GM12865 (cell line): ENCODE data around the gene PRSS22.

Experiments used
- DNase-seq: peaks from one replicate; pipeline ENCODE4 v3.0.0; 2010; ENCODE audit warnings: low read depth
- H3K4me3 ChIP-seq: 2 replicates; pipeline ENCODE4 v1.5.1; 2011; ENCODE audit warnings: mild to moderate bottlenecking, low read depth, low read length, control low read depth
- TF ChIP-seq, protein P1 (sequence below): IDR thresholded peaks from 2 replicates; pipeline ENCODE4 v1.5.1; 2011; ENCODE audit warnings: low read length, control low read depth, low read depth, inconsistent platforms; ENCODE audit not compliant: insufficient read depth; ENCODE audit errors: missing control alignments

PRSS22 gene

DNA sequence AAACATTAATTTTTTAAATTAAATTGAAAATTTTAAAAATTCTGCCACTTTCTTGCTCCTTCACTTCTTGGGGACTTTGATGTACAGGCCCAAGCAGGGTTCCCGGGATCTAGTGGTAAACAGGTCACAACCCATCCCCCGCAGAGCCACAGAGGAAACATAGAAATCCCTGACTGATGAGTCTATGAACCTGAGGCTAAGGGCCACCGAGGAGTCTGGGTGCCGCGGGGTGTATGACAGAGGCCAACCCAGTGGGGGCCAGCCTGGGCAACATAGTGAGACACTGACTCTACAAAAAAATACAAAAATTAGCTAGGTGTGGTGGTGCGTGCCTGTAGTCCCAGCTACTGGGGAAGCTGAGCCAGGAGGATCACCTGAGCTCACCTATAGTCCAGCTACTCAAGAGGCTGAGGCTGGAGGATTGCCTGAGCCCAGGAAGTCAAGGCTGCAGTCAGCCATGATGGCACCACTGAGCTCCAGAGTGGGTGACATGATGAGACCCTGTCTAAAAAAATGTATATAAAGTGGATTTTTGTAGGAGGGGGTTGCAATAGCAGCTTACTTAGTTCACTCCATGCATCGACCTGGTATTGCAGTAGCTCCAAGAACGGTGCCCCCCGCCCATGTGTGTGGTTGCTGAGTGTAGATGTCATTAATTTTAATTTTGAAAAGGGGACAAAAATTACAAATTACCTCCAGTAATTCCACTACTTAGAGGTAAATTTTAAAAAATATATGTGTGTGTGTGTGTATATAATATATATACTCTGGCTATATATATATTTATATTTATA is 44.6 kb upstream of the PRSS22 start:
- TF ChIP-seq, protein P1, sequence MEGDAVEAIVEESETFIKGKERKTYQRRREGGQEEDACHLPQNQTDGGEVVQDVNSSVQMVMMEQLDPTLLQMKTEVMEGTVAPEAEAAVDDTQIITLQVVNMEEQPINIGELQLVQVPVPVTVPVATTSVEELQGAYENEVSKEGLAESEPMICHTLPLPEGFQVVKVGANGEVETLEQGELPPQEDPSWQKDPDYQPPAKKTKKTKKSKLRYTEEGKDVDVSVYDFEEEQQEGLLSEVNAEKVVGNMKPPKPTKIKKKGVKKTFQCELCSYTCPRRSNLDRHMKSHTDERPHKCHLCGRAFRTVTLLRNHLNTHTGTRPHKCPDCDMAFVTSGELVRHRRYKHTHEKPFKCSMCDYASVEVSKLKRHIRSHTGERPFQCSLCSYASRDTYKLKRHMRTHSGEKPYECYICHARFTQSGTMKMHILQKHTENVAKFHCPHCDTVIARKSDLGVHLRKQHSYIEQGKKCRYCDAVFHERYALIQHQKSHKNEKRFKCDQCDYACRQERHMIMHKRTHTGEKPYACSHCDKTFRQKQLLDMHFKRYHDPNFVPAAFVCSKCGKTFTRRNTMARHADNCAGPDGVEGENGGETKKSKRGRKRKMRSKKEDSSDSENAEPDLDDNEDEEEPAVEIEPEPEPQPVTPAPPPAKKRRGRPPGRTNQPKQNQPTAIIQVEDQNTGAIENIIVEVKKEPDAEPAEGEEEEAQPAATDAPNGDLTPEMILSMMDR = no peak
- H3K4me3 ChIP-seq = no peak overlapping the region
- no peak for DNase-seq

DNA sequence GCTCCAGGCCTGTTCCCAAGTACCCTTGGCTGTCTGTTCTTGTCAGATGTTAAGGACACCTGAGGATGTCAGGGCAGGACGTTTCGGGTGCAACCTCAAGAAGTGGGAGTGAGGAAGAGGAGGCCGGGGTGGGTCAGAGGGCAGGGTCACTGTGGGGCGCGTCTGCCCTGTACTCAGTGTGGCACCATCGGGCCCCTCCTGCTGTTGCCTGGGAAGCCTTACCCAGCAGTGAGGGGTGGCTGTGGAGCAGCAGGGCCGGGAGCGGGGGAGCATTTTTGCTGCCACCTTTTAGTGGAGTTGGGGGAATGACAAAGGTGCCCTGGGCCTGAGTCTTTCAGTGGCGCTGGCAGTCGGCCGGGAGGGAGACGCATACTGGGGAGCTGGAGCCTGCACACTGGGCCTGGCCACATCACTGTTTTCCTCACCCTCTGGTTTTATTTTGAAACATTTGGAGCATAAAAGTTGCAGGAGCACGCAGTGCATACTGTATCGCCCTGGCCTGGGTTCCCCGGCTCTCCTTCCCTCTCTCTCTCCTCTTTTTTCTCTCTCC is 42.6 kb upstream of the PRSS22 start:
- no peak for DNase-seq
- TF ChIP-seq, protein P1 = no peak
- H3K4me3 ChIP-seq = no peak overlapping the region

DNA sequence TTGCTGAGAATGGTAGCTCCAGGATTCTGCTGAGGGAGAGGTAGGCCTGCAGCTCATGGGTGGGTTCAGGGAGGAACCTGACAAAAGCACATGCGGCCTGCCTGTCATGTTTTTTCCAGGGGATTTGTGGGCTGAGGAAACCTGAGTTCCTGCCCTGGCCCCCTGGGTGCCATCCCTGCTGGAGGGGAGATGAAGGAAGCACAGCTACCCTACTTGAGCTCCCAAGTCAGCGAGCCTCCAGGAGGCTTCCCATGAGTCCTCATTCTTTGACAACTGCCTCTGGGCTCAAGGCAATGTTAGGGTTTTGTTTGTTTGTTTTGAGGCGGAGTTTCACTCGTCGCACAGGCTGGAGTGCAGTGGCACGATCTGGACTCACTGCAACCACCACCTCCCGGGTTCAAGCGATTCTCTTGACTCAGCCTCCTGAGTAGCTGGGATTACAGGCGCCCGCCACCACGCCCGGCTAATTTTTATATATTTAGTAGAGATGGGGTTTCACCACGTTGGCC is 41.6 kb upstream of the PRSS22 start:
- TF ChIP-seq, protein P1 = no peak
- no peak overlapping the region for H3K4me3 ChIP-seq
- no peak for DNase-seq

DNA sequence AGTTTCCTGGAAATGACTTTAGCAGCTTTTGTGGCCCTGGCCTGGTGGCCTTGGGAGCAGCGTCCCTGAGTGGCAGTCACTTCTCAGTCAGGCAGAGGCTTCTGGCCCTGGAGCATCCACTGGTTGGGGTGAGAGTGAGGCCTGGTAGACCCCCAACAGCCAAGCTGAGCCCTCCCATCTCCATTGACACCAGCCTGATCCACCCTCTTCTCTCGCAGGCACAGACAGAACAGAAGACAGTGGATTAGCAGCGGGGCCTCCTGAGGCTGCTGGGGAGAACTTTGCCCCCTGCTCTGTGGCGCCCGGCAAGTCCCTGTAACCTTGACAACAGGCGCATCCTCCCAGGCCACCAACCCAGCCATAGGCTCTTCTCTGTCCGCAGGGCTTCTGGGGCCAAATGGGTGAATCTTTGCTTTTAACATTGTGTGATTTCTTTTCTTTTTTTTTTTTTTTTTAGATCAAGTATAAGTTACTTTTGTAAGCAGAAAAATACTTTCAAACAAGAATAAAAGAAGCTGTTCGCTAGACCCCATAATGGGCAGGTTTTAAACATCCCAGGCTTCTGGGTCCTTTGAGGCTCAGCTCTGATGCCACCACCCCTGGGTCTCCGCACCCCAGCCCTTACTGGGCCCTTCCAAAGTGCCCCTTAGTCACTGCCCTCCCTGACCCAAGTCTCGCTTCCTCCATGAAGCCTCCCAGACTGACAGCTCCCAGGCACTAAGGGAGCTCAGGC is 41.0 kb upstream of the PRSS22 start:
- H3K4me3 ChIP-seq = no peak overlapping the region
- TF ChIP-seq, protein P1 = no peak
- no peak for DNase-seq

DNA sequence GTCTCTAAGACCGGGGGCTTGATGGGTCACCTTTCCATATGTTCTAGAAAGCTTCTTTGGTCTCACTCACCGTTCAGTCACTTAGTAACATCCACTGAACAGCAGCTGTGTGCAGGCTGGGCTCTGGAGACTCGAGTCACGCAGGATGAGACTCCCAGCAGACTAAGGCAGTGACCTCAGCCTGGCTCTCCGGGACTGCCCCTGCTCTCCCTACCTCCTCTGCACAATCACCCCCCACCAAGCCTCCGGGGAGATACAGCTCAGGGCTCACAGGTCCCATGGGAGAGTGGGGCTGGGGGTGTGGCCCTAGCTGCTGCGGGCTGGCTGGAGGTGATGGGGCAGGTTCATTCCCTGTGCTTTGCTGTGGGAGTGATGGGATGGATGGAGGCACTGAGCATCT is 39.1 kb upstream of the PRSS22 start:
- peak; percentile 45 for DNase-seq
- no peak overlapping the region for H3K4me3 ChIP-seq
- TF ChIP-seq, protein P1 = no peak

DNA sequence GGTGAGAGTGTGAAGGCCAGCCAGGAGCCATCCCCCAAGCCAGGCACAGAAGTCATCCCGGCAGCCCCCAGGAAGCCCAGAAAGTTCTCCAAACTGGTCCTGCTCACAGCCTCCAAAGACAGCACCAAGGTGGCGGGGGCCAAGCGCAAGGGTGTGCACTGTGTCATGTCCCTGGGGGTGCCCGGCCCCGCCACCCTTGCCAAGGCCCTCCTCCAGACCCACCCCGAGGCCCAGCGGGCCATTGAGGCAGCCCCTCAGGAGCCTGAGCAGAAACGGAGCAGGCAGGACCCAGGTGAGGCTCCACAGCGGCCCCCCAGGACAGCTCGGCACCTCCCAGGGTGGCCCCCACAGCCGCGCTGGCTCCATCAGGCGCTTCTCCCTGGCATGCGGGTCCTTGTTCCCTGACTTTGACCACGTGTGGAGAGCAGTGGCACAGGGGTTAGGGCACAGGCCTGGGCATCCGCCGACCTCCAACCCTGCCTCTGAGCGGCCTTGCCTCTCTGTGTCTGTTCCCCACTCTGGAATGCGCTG is 38.6 kb upstream of the PRSS22 start:
- TF ChIP-seq, protein P1 = no peak
- H3K4me3 ChIP-seq = no peak overlapping the region
- DNase-seq = no peak
